NCI-H1105 (cell line): Measurements from ENCODE around the gene APOL2.
"Not testable (repeated sequence)": the region's sequence is repeated elsewhere in the genome, so short reads cannot be mapped to it uniquely, and the experiment has no call there.

Source experiments
- DNase-seq: peaks from one replicate; lab custom pipeline; 2025; lab: John Stamatoyannopoulos, UW

APOL2 gene, protein sequence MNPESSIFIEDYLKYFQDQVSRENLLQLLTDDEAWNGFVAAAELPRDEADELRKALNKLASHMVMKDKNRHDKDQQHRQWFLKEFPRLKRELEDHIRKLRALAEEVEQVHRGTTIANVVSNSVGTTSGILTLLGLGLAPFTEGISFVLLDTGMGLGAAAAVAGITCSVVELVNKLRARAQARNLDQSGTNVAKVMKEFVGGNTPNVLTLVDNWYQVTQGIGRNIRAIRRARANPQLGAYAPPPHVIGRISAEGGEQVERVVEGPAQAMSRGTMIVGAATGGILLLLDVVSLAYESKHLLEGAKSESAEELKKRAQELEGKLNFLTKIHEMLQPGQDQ

DNA sequence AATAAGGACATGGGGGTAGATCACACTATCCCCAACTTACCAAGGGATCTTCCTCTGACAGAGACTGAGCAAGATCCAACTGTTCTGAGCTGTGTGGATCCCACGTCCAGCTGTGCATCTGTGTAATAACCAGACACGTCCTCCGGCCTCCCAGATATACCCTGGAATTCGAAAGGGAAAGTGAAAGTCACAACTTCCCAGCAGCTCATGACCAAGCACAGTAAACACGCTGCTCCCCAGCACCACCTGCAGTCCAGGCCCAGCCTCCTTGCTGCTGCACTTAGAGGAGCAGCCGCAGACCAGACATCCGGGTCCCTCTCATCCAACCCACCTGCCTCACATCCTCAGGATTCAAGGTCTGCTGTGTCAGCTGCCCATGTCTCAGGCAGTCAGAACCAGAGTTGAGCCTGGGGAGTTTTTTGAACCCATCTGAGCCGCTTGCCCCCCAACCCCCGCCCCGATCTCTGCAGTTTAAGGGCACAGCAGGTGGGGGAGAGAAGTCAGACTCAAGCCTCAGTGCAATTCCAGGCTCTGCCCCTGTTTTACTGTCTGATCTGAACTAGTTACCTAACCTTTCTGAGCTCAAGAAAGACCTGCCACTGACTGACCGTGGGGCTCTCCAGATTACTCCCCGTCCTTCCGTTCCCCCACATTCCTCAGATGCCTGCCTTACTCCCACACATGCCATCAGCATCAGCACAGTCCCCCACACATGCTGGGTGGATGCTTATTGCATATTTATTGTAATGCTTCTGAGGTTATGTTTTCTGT is at the start of gene APOL2:
APOL2 (minus strand) TSS at position 127 of the 771 bp plus-strand sequence. CDS start 6,365 bp downstream, outside the sequence.
- peak; percentile 89 for DNase-seq

DNA sequence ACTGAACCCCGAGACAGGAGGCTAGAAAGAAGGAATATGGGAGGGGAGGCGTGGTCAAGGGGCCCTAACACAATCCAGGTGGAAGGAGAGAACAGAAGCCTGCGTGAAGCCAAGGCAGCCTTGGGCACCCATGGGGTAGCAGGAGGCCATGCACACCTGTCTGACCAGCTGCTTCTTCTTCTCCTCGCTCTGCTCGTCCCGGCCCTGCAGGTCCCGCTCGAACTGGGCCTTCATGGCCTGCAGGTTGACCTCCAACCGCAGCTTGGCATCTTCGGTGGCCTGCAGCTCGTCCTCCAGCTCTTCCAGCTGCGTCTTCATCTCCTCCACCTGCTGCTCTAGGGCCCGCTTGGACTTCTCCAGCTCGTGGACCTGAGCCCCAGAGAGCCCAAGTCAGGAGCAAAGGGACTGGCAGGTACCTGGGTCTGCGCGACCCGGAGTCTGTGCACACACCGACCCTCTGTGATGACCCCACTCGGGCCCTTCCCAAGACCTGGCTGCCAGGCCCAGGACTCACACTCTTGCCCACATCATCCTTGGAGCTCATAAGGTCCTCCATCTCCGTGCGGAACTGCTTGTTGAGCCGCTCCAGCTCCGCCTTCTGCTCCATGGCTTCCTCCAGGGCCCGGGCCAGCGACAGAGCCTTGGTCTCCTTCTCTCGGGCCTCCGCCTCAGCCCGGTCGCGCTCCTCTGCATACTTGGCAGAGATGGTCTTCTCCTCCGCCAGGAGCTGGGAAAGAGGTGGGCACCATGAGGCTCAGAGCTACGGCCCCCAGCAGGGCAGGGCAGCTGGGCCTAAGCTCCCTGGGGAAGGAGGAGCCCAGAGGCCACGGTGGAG is 49.5 kb upstream of the APOL2 start:
- DNase-seq = no peak

DNA sequence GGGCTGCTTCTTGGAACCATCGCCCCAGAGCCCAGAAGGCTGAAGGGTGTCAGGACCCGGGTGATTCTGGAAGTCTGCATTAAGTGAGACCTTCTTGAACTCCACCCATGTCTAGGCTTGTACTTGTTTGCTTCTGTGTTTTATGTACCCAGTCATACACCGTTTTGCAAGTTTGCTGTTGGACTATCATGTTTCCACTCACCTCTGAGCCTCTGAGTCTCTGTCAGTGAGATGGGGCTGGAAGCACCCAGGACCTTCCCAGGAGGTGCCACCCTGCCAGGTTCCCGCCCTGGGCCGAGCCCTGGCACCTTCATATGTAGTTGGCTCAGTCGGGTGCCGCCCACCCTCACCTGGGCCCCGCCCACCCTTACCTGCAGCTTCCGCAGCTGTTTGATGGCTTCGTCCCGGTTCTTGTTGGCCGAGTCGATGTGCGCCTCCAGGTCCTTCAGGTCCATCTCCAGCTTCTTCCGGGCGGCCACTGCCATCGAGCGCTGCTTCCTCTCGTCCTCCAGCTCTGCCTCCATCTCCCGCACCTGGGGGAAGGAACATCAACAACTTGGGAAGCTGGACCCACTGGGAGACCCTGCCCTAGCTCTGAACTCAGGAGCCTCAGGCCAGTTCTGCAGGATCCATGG is 48.7 kb upstream of the APOL2 start:
- no peak for DNase-seq

DNA sequence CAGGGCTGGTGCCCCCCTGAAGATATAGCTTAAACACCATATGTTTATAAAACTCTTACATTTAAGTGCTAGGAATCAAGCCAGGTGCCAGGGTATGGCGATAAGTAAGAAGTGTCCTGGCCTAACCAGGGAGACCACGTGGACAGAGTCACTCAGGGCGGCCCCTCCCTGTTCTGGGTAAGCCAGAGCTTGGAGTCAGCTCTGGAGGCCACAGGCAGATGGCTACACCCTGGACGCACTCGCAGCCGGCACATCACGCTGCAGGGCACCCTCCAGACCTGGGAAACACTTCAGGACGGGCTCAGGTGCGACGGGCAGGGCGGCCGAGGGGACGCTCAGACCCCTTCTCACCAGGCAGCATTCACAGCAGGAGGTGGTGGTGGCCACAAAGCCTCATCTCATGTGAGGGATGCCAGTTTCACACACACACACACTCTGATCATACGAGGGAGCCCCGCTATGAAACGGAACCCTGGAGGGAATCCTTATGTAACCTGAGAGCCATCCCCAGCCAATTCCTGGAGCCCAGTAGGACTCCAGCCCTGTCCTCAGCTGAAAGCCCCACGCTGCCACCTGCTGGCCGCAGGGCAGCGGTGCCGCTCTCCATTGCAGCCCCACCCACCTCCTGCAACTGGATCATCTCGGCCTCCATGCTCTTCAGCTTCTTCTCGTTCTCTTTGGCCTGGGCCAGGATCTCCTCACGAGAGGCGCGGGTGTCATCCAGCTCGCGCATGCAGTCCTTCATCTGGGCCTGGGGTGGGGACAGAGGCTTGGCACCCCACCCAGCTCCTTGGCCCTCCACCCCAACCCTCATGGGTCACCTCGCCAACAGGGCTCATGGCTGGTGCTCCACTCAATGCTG is 47.0 kb upstream of the APOL2 start:
- DNase-seq = peak; percentile 31

DNA sequence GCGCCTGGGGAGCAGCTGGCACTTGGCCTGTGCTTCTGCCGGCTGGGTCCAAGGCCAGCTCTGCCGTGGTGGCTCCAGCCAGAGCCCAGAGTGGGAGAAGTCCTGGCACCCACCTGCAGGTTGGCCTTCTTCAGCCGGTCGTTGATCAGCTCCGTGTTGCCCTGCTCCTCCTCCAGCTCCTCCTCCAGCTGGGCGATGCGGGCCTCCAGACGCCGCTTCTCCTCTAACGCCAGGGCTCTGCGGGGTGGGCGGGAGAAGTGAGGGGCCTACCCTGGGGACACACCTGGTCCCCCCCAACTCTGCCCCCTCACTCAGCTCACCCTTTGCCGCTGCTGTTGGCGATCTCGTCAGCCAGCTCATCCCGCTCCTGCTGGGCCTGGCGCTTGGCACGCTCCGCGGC is 46.2 kb upstream of the APOL2 start:
- DNase-seq = no peak

DNA sequence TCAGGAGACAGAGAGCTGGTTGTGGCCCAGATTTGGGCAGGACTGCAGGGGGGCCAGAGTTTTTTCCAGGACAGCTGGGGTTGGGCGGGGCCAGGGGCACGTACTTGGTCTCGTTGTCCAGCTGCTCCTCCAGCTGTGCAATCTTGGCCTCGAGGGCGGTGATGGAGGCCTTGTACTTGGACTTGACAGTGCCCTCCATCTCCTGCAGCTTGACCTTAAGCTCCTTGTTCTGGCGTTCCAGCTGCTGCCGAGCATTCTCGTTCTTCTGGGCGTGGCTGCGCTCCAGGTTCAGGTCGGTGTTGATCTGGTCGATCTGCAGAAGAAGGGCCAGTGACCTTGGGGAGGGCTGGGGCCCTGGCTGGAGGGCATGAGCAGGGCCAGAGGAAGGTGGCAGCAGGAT is 45.7 kb upstream of the APOL2 start:
- no peak for DNase-seq

DNA sequence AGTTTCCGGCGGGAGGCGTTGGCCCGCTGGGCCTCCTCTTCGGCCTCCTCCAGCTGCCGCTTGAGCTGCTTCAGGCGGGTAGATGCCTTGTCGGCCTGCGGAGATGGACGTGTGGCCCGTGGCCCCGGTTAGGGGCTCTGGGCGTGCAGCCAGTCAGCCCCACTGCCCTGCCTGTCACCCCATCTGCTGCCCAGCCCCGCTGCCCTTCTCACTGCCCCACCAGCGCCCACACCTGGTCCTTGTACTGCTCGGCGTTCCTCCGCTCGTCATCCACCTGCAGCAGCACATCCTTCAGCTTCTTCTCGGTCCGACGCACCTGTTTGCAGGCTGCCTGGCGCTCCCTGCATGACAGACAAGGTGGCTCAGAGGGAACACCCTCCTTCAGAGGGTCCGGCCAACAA is 44.8 kb upstream of the APOL2 start:
- DNase-seq = no peak

DNA sequence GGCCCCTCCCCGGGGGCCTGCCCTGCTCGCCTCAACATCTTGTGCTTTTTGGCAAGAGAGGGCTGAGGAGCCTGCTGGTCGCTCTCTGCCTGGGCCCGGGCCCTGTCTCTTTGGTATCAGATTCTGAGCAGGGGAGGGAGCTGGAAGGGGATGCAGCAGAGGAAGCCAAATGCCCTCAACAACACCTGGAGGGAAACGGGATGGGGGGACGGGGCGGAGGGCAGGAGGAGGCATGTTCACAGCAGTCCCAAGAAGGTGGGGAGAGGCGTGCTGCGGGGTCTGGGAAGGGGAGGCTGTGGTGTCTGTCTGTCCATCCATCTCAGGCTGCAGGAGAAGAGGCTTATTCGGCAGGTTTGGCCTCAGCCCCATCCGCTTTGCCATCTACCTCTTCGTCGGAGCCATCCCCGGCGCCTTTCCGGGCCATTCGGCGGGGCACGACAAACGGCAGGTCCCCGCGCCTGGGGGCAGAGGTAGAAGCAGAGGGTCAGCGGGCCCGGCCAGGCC is 43.1 kb upstream of the APOL2 start:
- DNase-seq = no peak

DNA sequence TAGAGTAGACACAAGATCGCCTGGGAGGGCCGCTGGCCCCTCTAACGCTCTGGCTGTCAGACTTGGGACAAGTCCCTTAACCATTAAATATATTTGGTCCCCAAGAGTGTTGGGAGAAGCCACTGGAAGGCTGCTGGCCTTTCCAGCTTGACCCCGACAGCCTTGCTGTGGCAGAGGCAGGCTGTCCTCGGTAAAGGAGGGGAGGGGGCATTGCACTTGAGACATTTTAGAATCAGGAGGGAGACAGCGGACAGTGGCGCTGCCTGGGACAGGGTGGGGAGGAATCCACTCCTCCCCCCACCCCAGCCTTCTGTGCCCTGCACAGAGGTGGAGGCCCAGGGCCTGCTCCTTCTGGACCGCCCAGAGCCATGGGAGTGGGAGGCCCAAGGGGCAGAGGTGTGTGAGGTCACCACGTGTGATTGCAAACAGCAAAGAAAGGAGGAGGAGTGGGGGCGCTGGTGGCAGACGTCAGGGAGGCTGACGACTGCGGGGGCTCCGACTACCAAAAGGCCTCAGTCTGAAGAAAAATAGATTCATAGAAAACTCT is 42.5 kb upstream of the APOL2 start:
- DNase-seq = no peak

DNA sequence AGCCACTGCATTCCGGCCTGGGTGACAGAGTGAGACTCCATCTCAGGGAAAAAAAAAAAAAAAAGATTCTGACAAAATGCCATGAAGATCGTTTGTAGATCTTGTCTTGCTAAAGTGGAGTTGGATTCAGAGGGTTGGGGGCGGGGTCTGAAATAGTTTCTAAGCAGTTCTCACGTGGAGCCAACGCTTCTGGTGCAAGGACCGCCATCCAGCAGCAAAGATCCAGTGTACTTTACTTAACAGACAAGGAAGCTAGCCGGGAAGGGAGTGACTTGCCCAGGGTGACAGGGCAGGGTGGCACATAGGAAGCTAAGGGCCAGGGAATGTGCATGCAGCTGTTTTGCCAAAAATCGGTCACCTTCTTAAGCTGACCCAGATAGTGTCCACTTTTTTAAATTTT is 41.1 kb upstream of the APOL2 start:
- DNase-seq = no peak

DNA sequence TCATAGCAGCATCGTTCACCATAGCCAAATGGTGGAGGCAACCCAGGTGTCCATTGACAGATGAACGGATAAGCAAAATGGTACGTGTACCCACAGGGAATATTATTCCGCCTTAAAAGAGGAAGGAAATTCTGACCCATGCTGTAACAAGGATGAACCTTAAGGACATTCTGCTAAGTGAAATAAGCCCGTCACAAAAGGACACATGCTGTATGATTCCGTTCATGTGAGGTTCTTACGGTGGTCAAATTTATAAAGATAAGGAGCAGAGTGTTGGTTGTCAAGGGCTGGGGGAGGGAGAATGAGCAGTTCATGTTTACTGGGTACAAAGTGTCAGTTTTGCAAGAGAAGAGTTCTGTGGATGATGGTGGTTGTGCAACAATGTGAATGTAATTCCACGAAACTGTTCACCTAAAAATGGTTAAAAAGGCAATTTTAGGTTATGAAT is 39.9 kb upstream of the APOL2 start:
- DNase-seq = no peak

DNA sequence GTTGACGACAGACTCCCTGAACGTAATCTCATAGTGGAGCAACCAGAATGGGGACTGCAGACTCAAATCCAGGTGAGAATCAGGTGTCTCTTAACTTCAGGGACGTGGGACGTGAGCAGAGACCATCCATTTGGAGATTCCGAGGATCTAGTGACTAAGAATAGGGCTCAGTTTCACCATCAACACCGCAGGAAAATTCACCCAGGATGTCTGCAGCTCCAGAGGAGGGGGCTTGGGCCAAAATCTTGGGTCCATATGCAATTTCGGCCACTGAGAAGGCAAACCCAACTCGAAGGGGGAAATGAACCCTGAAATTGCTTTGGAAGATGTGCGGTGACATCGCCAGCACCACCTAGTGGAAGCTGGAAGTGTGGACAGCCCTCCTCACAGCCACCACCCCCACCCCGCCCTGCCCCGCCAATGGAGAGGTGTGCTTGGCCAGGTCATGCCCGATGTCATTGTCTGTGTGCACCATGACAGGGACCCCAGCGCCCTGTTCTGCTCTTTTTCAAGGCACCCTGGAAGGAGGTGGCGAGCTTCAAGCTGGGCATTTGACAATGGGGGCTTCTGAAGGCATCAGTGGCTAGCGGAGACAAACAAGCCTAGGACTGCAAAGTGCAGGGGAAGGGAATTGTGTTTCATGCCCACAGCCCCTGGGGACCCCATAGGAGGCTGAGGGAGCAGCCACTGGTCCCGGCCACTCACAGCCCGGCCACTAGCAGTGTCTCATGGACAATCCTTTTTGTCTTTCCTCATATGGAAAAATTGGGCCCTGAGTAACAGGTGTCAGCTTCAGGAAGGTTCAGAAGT is 38.4 kb upstream of the APOL2 start:
- peak; percentile 37 for DNase-seq

DNA sequence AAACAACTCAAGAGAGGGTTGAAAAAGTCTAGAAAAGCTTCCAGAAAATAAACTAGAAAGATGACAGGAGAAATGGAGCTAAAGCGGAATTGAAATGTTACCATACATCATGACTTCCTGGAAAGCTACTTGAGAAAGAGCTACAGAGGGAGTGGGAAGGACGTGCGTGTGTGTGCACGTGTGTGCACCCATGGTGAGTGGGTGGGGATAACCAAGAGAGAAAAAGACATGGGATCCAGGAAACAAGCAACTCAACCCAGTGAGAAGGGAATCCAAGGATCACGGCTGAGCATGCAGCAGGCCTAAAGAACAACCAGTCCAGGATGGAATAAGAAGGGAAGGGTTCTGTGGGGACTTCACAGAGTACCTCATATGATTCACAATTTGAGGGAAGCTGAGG is 35.2 kb upstream of the APOL2 start:
- no peak for DNase-seq

DNA sequence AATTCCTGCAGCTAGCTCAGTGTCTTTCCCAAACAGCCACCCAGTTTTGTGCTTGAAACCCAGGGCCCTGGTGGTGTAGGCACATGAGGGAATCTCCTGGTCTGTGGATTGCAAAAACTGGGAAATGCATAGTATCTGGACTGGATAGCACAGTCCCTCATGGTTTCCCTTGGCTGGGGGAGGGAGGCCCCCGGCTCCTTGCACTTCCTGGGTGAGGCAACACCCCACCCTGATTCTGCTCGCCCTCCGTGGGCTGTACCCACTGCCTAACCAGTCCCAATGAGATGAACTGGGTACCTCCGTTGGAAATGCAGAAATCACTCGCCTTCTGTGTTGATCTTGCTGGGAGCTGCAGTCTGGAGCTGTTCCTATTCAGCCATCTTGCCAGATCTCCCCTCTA is 32.6 kb upstream of the APOL2 start:
- DNase-seq = not testable (repeated sequence)

DNA sequence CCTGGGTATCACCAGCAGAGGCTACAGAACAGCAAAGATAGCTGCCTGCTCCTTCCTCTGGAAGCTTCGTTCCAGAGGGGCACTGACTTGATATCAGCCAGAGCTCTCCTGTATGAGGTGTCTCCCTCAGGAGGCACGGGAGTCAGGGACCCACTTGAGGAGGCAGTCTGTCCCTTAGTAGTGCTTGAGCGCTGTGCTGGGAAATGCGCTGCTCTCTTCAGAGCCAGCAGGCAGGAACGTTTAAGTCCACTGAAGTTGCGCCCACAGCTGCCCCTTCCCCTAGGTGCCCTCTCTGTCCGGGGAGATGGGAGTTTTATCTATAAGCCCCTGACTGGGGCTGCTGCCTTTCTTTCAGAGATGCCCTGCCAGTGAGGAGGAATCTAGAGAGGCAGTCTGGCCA is 31.9 kb upstream of the APOL2 start:
- not testable (repeated sequence) for DNase-seq

DNA sequence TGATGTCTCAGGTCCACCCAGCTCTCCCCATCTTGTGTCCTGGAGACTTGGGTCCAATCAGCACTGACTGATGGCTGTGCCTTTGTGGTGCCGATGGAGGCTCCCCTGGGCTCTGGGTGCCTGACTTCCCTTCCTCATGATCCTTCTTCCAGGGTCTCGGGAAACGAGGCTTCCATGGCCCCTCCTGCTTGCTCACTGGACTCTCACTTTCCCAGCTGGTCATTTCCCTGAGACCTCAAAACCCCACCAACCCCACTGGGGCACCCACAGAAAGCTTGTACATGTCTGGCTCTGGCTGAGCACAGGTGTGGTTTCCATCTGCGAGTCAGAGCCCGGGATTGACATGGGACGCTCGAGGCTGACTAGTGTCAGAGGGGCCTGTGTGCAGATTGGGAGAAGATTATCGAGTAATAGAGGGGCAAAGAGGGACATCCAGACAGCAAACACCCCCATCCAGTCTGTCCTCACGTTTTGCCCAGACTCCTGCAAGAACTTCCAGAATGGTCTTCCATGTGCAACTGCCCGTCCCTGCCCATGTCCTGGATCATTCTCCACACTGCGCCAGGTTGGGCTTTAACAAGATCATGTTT is 28.7 kb upstream of the APOL2 start:
- no peak for DNase-seq

DNA sequence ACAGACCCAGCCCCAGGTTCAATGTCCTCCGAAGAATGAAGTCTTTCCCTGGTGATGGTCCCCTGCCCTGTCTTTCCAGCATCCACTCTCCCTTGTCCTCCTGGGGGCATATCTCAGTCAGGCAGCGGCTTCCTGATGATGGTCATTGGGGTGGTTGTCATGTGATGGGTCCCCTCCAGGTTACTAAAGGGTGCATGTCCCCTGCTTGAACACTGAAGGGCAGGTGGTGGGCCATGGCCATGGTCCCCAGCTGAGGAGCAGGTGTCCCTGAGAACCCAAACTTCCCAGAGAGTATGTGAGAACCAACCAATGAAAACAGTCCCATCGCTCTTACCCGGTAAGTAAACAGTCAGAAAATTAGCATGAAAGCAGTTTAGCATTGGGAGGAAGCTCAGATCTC is 27.7 kb upstream of the APOL2 start:
- no peak for DNase-seq

DNA sequence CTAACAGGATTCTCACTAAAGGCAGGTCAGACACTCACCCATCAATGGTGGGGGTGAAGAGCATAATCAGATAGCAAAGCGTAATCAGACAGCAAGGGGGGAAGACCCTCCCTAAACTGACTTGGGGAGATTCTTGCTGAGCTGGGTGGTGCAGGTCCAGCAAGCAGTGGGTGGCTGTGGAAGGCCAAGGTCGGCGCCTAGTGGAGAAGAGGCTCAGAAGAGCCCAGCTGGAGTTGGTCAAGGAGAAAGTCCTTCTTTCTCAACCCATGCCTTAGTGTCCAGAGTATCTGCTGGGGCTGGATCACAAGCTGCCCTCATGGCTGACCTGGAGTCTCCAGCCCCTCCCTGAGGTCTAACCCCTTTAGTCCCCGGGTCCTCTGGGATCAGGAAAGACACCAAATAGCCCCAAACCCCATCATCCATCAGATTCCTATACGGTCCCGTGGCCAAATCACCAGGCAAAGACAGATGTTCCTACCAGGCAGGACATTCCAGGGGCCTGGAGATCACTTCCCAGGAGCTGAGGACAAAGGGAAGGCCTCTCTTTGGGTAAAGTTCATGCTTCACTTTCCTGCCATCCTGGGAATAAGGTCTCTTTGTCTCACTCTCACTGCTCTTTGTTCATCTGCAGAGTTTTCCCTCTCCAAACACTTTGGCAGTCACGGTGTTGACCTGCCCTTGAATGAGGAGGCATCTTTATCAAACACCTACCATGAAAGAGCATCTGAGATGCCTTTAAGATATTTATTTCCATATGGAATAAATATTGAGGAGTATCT is 24.7 kb upstream of the APOL2 start:
- not testable (repeated sequence) for DNase-seq
